Naive thymus-derived CD4-positive, alpha-beta T cell (primary cell): ENCODE results near the gene SLC9A1. TPM values are rescaled to one million over a fixed set of nuclear protein-coding genes. Genes with fewer than 3 reads are reported as not detected.

Experiments
- ATAC-seq: fragments of 150-1000 bp; cut with Tn5 transposase; 2 replicates; pipeline ENCODE4 v1.10.0; 2021; ENCODE audit warnings: mild to moderate bottlenecking, moderate library complexity
- CTCF ChIA-PET: fragments of 350-600 bp; sonication (Branson Sonifier 250); formaldehyde crosslinking; loops from one replicate; lab custom pipeline; 2021; ENCODE audit warnings: antibody characterized with exemption; lab: Charles Lee
- POLR2A ChIA-PET: fragments of 350-600 bp; sonication (Branson Sonifier 250); formaldehyde crosslinking; loops from one replicate; lab custom pipeline; 2021; ENCODE audit warnings: antibody characterized with exemption, inconsistent platforms; lab: Charles Lee
- DNase-seq, 9 donors: peaks; one replicate each; pipeline versions ENCODE4 v3.0.0 to v3.0.0-alpha.2; 2020 to 2022; ENCODE audit warnings: mixed read lengths in 1 of 9
- H3K27ac ChIP-seq: one replicate; pipeline ENCODE4 v1.7.0; 2013; ENCODE audit warnings: mild to moderate bottlenecking, low read depth, low read length, moderate library complexity
- H3K27me3 ChIP-seq, 2 donors: one replicate each; pipeline ENCODE4 v1.7.0; 2013; ENCODE audit warnings: low read length in 2 of 2, mild to moderate bottlenecking in 2 of 2, moderate library complexity in 2 of 2; ENCODE audit not compliant: control insufficient read depth in 2 of 2, insufficient read depth in 2 of 2
- H3K36me3 ChIP-seq, 3 experiments: 1 replicate in 2 of 3; 2 replicates in 1 of 3; pipeline ENCODE4 v1.7.0; 2013; ENCODE audit warnings: low read length in 3 of 3, mild to moderate bottlenecking in 3 of 3, moderate library complexity in 1 of 3; ENCODE audit not compliant: insufficient read depth in 3 of 3, control insufficient read depth in 2 of 3
- H3K4me1 ChIP-seq, 2 donors: one replicate each; pipeline ENCODE4 v1.7.0; 2013; ENCODE audit warnings: low read length in 2 of 2, mild to moderate bottlenecking in 2 of 2, moderate library complexity in 1 of 2; ENCODE audit not compliant: control insufficient read depth in 2 of 2, insufficient read depth in 2 of 2
- H3K4me3 ChIP-seq: 2 replicates; pipeline ENCODE4 v1.7.0; 2013; ENCODE audit warnings: mild to moderate bottlenecking, low read length
- H3K9me3 ChIP-seq, 3 experiments: 1 replicate in 2 of 3; 2 replicates in 1 of 3; pipeline ENCODE4 v1.7.0; 2013; ENCODE audit warnings: low read length in 3 of 3; ENCODE audit not compliant: control insufficient read depth in 2 of 3
- H3K27ac Mint-ChIP-seq, 9 donors: one replicate each; pipeline ENCODE4 v1.8.0; 2020 to 2022; ENCODE audit warnings: mixed read lengths in 9 of 9, mild to moderate bottlenecking in 8 of 9, moderate library complexity in 5 of 9, inconsistent platforms in 2 of 9
- H3K27me3 Mint-ChIP-seq, 5 donors: one replicate each; pipeline ENCODE4 v1.8.0; 2021 to 2022; ENCODE audit warnings: mixed read lengths in 5 of 5, mild to moderate bottlenecking in 1 of 5
- H3K36me3 Mint-ChIP-seq, 5 donors: one replicate each; pipeline ENCODE4 v1.8.0; 2020 to 2022; ENCODE audit warnings: mixed read lengths in 5 of 5, mild to moderate bottlenecking in 3 of 5, inconsistent platforms in 1 of 5
- H3K4me1 Mint-ChIP-seq, 7 donors: one replicate each; pipeline ENCODE4 v1.8.0; 2020 to 2022; ENCODE audit warnings: mixed read lengths in 7 of 7, mild to moderate bottlenecking in 3 of 7, inconsistent platforms in 1 of 7
- H3K4me3 Mint-ChIP-seq, 10 donors: one replicate each; pipeline ENCODE4 v1.8.0; 2020 to 2022; ENCODE audit warnings: mild to moderate bottlenecking in 10 of 10, mixed read lengths in 10 of 10, moderate library complexity in 6 of 10, inconsistent platforms in 2 of 10
- H3K9me3 Mint-ChIP-seq, 11 donors: one replicate each; pipeline ENCODE4 v1.8.0; 2020 to 2022; ENCODE audit warnings: mixed read lengths in 11 of 11, mild to moderate bottlenecking in 4 of 11, inconsistent platforms in 1 of 11, moderate library complexity in 1 of 11
- intact Hi-C, 2 donors: fragments of 100-400 bp; cut with micrococcal nuclease; formaldehyde crosslinking; loops; one replicate each; pipeline ENCODE4 v1.15.1; 2023
- polyA plus RNA-seq, 2 donors: library from polyadenylated mRNA; unstranded; fragments of 300-500 nt; fragmentation: Illumina TruSeq; gene quantifications; one replicate each; pipeline ENCODE4 v1.2.3, GENCODE V29; 2021
- total RNA-seq, 6 experiments: library from RNA in 5 of 6; stranded (reverse) in 5 of 6; gene quantifications; 1 replicate in 5 of 6; 2 replicates in 1 of 6; pipeline ENCODE4 v1.2.3 and lab custom pipeline; 2021 to 2026

Gene SLC9A1
- total and polyA plus RNA-seq, 7 experiments from 2014 or later: 7.1 to 25.7 (median 18.2) TPM

DNA sequence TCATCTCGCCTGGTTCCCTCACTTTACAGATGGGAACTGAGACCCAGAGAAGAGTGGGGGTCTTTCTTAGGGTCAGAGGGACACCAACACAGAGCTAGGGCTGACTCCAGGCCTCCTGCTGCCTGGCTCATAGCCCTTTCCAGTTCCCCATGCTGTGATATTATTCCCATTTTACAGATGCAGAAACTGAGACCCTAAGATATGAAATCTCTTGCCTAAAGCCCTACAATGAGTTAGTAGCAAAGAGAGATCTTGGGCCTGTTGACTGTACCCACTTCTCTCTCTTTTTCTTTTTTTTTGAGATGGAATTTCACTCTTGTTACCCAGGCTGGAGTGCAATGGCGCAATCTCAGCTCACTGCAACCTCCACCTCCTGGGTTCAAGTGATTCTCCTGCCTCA lies 49.9 kb downstream of the SLC9A1 start:
- peaks cover 0 to 2% (median 0%) of the 10 kb centered on the region in 11 donors for H3K9me3 Mint-ChIP-seq
- Histone ChIP-seq H3K27ac (no peak overlapping the region), H3K27me3 (no peaks in the 10 kb centered on the region), H3K4me1 (no peaks in the 10 kb centered on the region), H3K36me3 (peaks cover 0 to 47% (median 0%) of the 10 kb centered on the region in 3 experiments), H3K9me3 (no peaks in the 10 kb centered on the region), H3K4me3 (no peak overlapping the region)
- ATAC-seq (no peak), DNase-seq (no peak)
- no peak overlapping the region for H3K4me3 Mint-ChIP-seq
- ChIA-PET POLR2A (no interaction called here), CTCF (no interaction called here)
- peaks cover 0 to 9% (median 0%) of the 10 kb centered on the region in 5 donors for H3K36me3 Mint-ChIP-seq
- H3K27ac Mint-ChIP-seq: no peak overlapping the region
- H3K4me1 Mint-ChIP-seq: peaks cover 0 to 13% (median 8%) of the 10 kb centered on the region in 7 donors
- intact Hi-C loops: no loop called here
- no peaks in the 10 kb centered on the region for H3K27me3 Mint-ChIP-seq

DNA sequence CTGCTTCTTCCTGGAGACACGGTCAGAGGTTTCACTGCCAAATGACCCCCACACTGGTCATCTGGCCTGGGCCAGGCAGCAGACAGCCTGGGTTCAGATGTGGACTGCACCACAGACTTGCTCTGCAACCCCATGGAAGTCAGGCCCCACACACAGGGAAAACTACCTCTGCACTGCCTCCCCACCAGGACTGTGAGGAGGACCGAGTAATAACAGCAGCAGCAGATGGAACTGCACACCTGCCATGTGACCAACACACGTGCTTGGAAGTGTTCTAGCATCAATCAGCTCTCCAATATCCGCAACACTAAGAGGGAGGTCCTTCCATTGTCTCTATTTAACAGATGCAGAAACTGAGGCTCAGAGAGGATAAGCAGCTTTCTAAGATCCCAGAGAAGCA lies 51.4 kb downstream of the SLC9A1 start:
- Histone ChIP-seq H3K36me3 (peaks cover 0 to 53% (median 0%) of the 10 kb centered on the region in 3 experiments), H3K27ac (no peak overlapping the region), H3K4me3 (no peak overlapping the region), H3K27me3 (no peaks in the 10 kb centered on the region), H3K4me1 (no peaks in the 10 kb centered on the region), H3K9me3 (no peaks in the 10 kb centered on the region)
- Mint-ChIP-seq H3K27ac (peak overlapping the region in 4 of 9 donors; percentile 19 to 60 (median 46)), H3K4me3 (no peak overlapping the region), H3K4me1 (peaks cover 0 to 18% (median 3%) of the 10 kb centered on the region in 7 donors), H3K27me3 (no peaks in the 10 kb centered on the region), H3K9me3 (peaks cover 0 to 2% (median 0%) of the 10 kb centered on the region in 11 donors), H3K36me3 (peaks cover 0 to 9% (median 0%) of the 10 kb centered on the region in 5 donors)
- ChIA-PET POLR2A (interaction anchor here (0.7 kb wide), 1 partner anchor 9 kb away, joined by 3 read pairs; no protein-coding TSS in a partner anchor), CTCF (interaction anchor here (0.5 to 15.2 kb wide), 13 partner anchors 8 to 193 kb away, joined by 3 to 163 read pairs (median 6); partner anchors contain the start of gene SLC9A1)
- no peak for DNase-seq
- intact Hi-C loops: loop anchor here (2.0 to 5.0 kb wide), 3 partner anchors 291 to 499 kb away; partner anchors contain the start of gene AHDC1 (in 1 of the 2)
- ATAC-seq: no peak

- Mint-ChIP-seq H3K4me3 (no peak overlapping the region), H3K9me3 (peaks cover 0 to 2% (median 0%) of the 10 kb centered on the region in 11 donors), H3K27me3 (no peaks in the 10 kb centered on the region), H3K27ac (peak overlapping the region in 2 of 9 donors; percentile 45 to 57), H3K36me3 (peaks cover 0 to 9% (median 0%) of the 10 kb centered on the region in 5 donors), H3K4me1 (peaks cover 0 to 21% (median 3%) of the 10 kb centered on the region in 7 donors)
- Histone ChIP-seq H3K4me1 (no peaks in the 10 kb centered on the region), H3K36me3 (peaks cover 0 to 53% (median 0%) of the 10 kb centered on the region in 3 experiments), H3K27ac (no peak overlapping the region), H3K4me3 (no peak overlapping the region), H3K27me3 (no peaks in the 10 kb centered on the region), H3K9me3 (no peaks in the 10 kb centered on the region)
- intact Hi-C loops: loop anchor here (1.0 to 5.0 kb wide), 5 partner anchors 95 to 499 kb away; partner anchors contain the start of gene AHDC1 (in 1 of the 2)
- peak; percentile 75 for ATAC-seq
- CTCF ChIA-PET: interaction anchor here (0.8 to 15.2 kb wide), 20 partner anchors 10 to 471 kb away, joined by 3 to 163 read pairs (median 4); partner anchors contain the start of gene SLC9A1
- POLR2A ChIA-PET: interaction anchor here (0.6 kb wide), 1 partner anchor 52 kb away, joined by 4 read pairs; the partner anchor contains the start of gene SLC9A1
- DNase-seq: peak; percentile 54 to 87 (median 76)
Measured at GRCh38 chr1:27102707-27103468, 52.0 kb downstream of the SLC9A1 start.

DNA sequence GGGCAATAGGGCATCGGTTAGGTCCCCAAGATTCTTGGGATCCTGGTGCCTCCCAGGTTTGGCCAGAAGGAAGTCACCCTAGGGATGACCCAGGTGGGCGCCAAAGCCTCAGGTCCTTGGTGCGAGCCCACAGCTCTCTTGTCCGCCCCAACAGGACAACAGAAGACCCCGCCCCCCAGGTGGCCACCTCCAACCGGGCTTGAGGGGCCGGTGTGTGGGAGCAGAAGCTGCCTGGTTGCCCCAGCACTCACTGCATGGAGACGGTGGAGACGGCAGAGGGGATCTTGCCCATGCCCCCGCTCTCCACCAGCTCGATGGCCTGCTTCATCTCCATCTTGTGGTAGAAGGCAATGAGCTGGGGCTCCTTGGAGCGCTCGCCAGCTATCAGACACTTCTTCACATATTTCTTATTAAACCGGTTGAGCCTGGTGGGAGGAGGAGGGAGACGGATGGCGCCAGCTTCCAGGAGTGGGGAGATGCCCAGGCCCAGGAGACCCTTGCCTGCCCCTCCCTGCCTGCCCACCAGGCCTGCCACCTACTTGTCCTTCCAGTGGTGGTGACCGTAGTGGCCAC lies 52.7 kb downstream of the SLC9A1 start:
- Mint-ChIP-seq H3K36me3 (peaks cover 0 to 9% (median 0%) of the 10 kb centered on the region in 5 donors), H3K27ac (peak overlapping the region in 1 of 9 donors; percentile 57), H3K9me3 (peaks cover 0 to 2% (median 0%) of the 10 kb centered on the region in 11 donors), H3K4me3 (no peak overlapping the region), H3K27me3 (no peaks in the 10 kb centered on the region), H3K4me1 (peaks cover 0 to 23% (median 3%) of the 10 kb centered on the region in 7 donors)
- ATAC-seq (no peak), DNase-seq (no peak)
- Histone ChIP-seq H3K27me3 (no peaks in the 10 kb centered on the region), H3K4me1 (no peaks in the 10 kb centered on the region), H3K27ac (no peak overlapping the region), H3K4me3 (no peak overlapping the region), H3K9me3 (no peaks in the 10 kb centered on the region), H3K36me3 (peaks cover 0 to 53% (median 0%) of the 10 kb centered on the region in 3 experiments)
- ChIA-PET CTCF (interaction anchor here (0.6 to 15.2 kb wide), 22 partner anchors 9 to 472 kb away, joined by 3 to 163 read pairs (median 4); partner anchors contain the start of gene SLC9A1), POLR2A (no interaction called here)
- intact Hi-C loops: loop anchor here (1.0 to 5.0 kb wide), 5 partner anchors 96 to 500 kb away; partner anchors contain the start of gene AHDC1 (in 1 of the 2)

GRCh38 chr1:27101696-27102095 lies 53.2 kb downstream of the SLC9A1 start:
- H3K4me1 Mint-ChIP-seq: peaks cover 0 to 21% (median 3%) of the 10 kb centered on the region in 7 donors
- H3K4me1 ChIP-seq: no peaks in the 10 kb centered on the region
- H3K27ac Mint-ChIP-seq: no peak overlapping the region
- no peaks in the 10 kb centered on the region for H3K27me3 Mint-ChIP-seq
- no peaks in the 10 kb centered on the region for H3K27me3 ChIP-seq
- no peak overlapping the region for H3K4me3 Mint-ChIP-seq
- no peak overlapping the region for H3K4me3 ChIP-seq
- H3K9me3 ChIP-seq: no peaks in the 10 kb centered on the region
- no peak overlapping the region for H3K27ac ChIP-seq
- ChIA-PET POLR2A (no interaction called here), CTCF (interaction anchor here (0.6 to 15.2 kb wide), 18 partner anchors 9 to 286 kb away, joined by 3 to 163 read pairs (median 5); partner anchors contain the start of gene SLC9A1)
- H3K36me3 Mint-ChIP-seq: peaks cover 0 to 9% (median 0%) of the 10 kb centered on the region in 5 donors
- ATAC-seq: no peak
- H3K9me3 Mint-ChIP-seq: peaks cover 0 to 2% (median 0%) of the 10 kb centered on the region in 11 donors
- no peak for DNase-seq
- intact Hi-C loops: loop anchor here (1.0 to 5.0 kb wide), 5 partner anchors 97 to 501 kb away; partner anchors contain the start of gene AHDC1 (in 1 of the 2)
- peaks cover 0 to 50% (median 0%) of the 10 kb centered on the region in 3 experiments for H3K36me3 ChIP-seq

- H3K9me3 ChIP-seq: no peaks in the 10 kb centered on the region
- H3K36me3 Mint-ChIP-seq: peaks cover 0 to 9% (median 0%) of the 10 kb centered on the region in 5 donors
- peaks cover 0 to 2% (median 0%) of the 10 kb centered on the region in 11 donors for H3K9me3 Mint-ChIP-seq
- ChIA-PET POLR2A (no interaction called here), CTCF (interaction anchor here (1.1 to 15.2 kb wide), 5 partner anchors 11 to 183 kb away, joined by 3 to 163 read pairs (median 24); no protein-coding TSS in a partner anchor)
- ATAC-seq (no peak), DNase-seq (no peak)
- H3K27ac Mint-ChIP-seq: no peak overlapping the region
- no peak overlapping the region for H3K27ac ChIP-seq
- no peak overlapping the region for H3K4me3 Mint-ChIP-seq
- no peaks in the 10 kb centered on the region for H3K4me1 ChIP-seq
- H3K27me3 ChIP-seq: no peaks in the 10 kb centered on the region
- no peak overlapping the region for H3K4me3 ChIP-seq
- intact Hi-C loops: loop anchor here (5.0 kb wide), 2 partner anchors 296 to 501 kb away; partner anchors contain the start of gene AHDC1 (in 1 of the 2)
- peaks cover 0 to 21% (median 3%) of the 10 kb centered on the region in 7 donors for H3K4me1 Mint-ChIP-seq
- H3K36me3 ChIP-seq: peaks cover 0 to 46% (median 0%) of the 10 kb centered on the region in 3 experiments
- H3K27me3 Mint-ChIP-seq: no peaks in the 10 kb centered on the region
Measured at GRCh38 chr1:27101054-27101491, 53.9 kb downstream of the SLC9A1 start.
